HG03442 (cell line): ENCODE data around the gene LGR5.
"Not testable (repeated sequence)": the region's sequence is repeated elsewhere in the genome, so short reads cannot be mapped to it uniquely, and the experiment has no call there.

ENCODE experiments used
- ATAC-seq: cut with Tn5 transposase; IDR thresholded peaks from one replicate; pipeline ENCODE4 v1.9.1; 2021; ENCODE audit warnings: mild to moderate bottlenecking, moderate library complexity; ENCODE audit not compliant: unreplicated experiment

Gene LGR5

GRCh38 chr12:71541583-71541982 is 102.0 kb downstream of the LGR5 start:
- ATAC-seq = no peak

- no peak for ATAC-seq
These were observed 106.8 kb downstream of the LGR5 start for GRCh38 chr12:71546322-71546861.

GRCh38 chr12:71548893-71549292 is 109.3 kb downstream of the LGR5 start:
- ATAC-seq = no peak

GRCh38 chr12:71551529-71551928 is 111.9 kb downstream of the LGR5 start:
- no peak for ATAC-seq

GRCh38 chr12:71552728-71553501 is 113.3 kb downstream of the LGR5 start:
- ATAC-seq = no peak

GRCh38 chr12:71555191-71555590 is 115.6 kb downstream of the LGR5 start:
- no peak for ATAC-seq

- not testable (repeated sequence) for ATAC-seq
These were observed 116.2 kb downstream of the LGR5 start for GRCh38 chr12:71555789-71556188.

GRCh38 chr12:71556448-71556847 is 116.8 kb downstream of the LGR5 start:
- ATAC-seq = no peak

GRCh38 chr12:71556875-71557274 is 117.3 kb downstream of the LGR5 start:
- ATAC-seq = no peak

- no peak for ATAC-seq
These were observed 118.8 kb downstream of the LGR5 start for GRCh38 chr12:71558445-71558844.

- ATAC-seq = no peak
These were observed 123.3 kb downstream of the LGR5 start for GRCh38 chr12:71562676-71563595.

GRCh38 chr12:71565535-71565934 is 125.9 kb downstream of the LGR5 start:
- no peak for ATAC-seq

- no peak for ATAC-seq
These were observed 127.1 kb downstream of the LGR5 start for GRCh38 chr12:71566655-71567054.

GRCh38 chr12:71567537-71567936 is 127.9 kb downstream of the LGR5 start:
- no peak for ATAC-seq

GRCh38 chr12:71569885-71570284 is 130.3 kb downstream of the LGR5 start:
- ATAC-seq = not testable (repeated sequence)

- no peak for ATAC-seq
These were observed 136.9 kb downstream of the LGR5 start for GRCh38 chr12:71576496-71576895.

GRCh38 chr12:71578694-71579258 is 139.2 kb downstream of the LGR5 start:
- ATAC-seq = no peak

- ATAC-seq = no peak
These were observed 141.6 kb downstream of the LGR5 start for GRCh38 chr12:71581206-71581605.

- no peak for ATAC-seq
These were observed 143.3 kb downstream of the LGR5 start for GRCh38 chr12:71582925-71583324.

GRCh38 chr12:71584356-71584755 is 144.8 kb downstream of the LGR5 start:
- no peak for ATAC-seq

- ATAC-seq = no peak
These were observed 145.6 kb downstream of the LGR5 start for GRCh38 chr12:71585218-71585617.
